ENCODE measurements around the gene IL13RA1.
"Not testable (repeated sequence)": the region's sequence is repeated elsewhere in the genome, so short reads cannot be mapped to it uniquely, and the experiment has no call there.

The IL13RA1 gene

DNA sequence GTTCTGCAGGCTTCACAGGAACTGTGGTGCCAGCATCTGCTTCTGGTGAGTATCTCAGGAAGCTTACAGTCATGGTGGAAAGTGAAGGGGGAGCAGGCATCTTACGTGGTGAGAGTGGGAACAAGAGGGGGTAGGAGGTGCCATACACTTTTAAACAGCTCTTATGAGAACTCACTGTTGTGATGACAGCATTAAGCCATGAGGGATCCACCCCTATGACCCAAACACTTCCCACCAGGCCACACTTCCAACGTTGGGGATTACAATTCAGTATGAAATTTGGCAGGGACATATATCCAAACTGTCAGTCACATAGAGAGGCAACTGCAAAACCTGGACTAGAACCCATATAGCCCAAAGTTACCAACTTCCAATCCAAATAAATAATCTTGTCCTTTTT, 53.1 kb downstream of the IL13RA1 start:
- DNase-seq: no peak

GRCh38 chrX:118780911-118781310, 53.5 kb downstream of the IL13RA1 start:
- DNase-seq: no peak

GRCh38 chrX:118795528-118796280, 68.3 kb downstream of the IL13RA1 start:
- no peak for DNase-seq

DNA sequence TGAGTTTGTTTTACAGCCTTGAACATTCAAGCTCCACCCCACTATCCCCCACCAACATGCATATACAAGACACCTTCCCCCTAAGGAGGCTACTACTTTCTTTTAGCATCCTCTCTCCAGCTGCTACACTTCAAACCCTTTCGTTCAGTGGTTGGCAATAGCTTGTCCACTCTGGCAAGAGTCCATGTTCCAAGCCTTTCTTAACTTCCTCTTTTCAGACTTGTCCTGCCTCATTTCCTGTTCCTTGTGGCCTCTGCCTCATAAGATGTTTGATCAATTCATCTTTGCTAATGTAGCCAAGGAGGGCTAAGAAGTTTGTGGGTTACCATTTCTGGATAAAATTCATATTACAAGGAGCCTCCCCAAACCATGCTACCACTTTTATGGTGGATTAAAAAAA, 75.5 kb downstream of the IL13RA1 start:
- DNase-seq: no peak

DNA sequence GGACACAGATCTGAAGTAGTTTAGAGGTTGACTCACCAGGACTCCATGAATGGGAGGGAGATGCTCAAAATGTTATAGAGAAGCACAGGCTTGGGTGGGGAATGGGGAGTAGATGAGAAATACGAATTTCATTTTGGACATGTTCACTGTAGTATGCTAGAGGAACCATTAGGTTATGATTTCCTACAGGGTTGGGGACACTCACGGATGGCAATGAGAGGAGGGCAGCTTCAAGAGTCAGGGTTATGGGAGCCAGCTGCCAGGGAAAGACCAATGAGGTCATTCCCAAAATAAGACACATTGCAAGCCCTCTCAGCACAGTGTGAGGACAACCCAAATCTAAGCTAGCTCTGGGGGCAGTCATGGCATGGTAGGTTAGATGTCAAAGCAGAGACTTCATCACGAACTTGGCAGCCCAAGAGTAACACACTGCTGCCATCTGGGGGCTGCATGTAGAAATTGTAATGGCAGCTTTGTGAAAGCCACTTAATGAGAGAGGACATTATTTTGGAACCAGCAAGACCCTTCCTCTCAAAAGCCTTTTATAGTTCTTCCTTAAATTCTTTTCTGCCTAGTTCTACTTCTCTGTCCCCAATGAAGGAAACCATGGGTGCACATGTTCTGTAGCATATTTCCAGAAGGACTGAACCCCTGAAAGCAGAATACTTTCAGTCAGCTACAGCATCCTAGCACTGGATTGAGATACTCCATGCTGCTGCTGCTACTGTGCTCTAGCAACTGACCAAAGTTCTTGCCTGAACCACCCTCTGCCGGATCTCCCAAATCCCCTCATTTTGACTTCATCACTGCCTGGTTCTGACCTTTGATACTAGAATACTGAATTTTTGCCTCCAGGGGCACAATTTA, 80.0 kb downstream of the IL13RA1 start:
- DNase-seq: peak; percentile 41 to 54

- not testable (repeated sequence) for DNase-seq
These were observed 89.9 kb downstream of the IL13RA1 start for GRCh38 chrX:118817257-118817656.

GRCh38 chrX:118823263-118824172, 96.1 kb downstream of the IL13RA1 start, which contains the start of gene ZCCHC12:
Gene ZCCHC12 (plus strand): TSS chrX:118823824. CDS start chrX:118825245, 1,421 bp downstream.
- DNase-seq: peak; percentile 35 to 44

GRCh38 chrX:118824173-118824730, 96.8 kb downstream of the IL13RA1 start:
- DNase-seq: no peak

GRCh38 chrX:118825227-118825626, 97.8 kb downstream of the IL13RA1 start:
- no peak for DNase-seq

GRCh38 chrX:118839334-118839958, 112.0 kb downstream of the IL13RA1 start:
- peak; percentile 78 to 80 for DNase-seq

Measured in activated T-cell treated with anti-CD3 and anti-CD28 coated beads, Interleukin-2, amount 50 U/mL, for 48 hours (primary cell).